DMS153 (cell line): ENCODE measurements around the gene RSBN1.
"Not testable (repeated sequence)": the region's sequence is repeated elsewhere in the genome, so short reads cannot be mapped to it uniquely, and the experiment has no call there.

Experiments
- DNase-seq: peaks from one replicate; lab custom pipeline; 2025; lab: John Stamatoyannopoulos, UW

Gene RSBN1

DNA sequence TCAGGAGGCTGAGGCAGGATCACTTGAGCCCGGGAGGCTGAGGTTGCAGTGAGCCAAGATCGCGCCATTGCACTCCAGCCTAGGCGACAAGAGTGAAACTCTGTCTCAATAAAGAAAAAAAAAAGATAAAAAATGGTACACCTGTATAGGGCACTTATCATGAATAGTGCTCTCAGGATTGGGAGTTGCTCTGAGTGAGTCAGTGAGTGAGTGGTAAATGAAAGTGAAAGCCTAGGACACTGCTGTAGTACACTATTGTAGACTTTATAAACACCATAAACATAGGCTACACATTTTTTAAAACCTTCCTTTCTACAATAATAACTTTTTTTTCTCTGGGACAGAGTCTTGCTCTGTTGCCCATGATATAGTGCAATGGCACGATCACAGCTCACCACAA is 69.8 kb downstream of the RSBN1 start:
- no peak for DNase-seq

DNA sequence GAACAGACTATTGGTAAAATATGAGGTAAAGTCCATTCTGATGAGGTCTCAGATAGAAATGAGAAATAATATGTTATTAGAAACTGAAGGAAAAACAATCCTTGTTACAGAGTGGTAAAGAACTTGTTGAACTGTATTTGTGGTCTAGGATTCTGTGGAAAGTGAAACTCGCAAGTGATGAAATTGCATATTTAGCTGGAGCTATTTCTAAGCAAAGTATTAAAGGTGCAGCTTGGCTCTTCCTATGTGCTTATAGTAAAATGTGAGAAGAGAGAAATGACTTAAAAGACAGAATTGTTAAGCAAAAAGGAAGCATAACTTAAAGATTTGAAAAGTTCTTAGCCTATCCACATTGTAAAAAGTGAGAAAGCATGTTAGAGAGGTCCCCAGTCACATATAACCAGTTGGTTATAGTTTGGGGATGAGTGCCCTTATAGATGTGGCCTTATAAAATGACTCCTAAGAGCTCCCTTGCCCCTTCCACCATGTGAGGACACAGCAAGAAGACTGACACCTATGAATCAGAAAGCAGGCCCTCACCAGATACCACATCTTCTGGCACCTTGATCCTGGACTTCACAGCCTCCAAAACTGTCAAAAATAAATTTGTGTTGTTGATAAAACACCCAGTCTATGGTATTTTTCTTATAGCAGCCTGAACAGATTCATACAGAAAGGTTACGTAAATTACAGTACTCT is 77.8 kb downstream of the RSBN1 start:
- no peak for DNase-seq

DNA sequence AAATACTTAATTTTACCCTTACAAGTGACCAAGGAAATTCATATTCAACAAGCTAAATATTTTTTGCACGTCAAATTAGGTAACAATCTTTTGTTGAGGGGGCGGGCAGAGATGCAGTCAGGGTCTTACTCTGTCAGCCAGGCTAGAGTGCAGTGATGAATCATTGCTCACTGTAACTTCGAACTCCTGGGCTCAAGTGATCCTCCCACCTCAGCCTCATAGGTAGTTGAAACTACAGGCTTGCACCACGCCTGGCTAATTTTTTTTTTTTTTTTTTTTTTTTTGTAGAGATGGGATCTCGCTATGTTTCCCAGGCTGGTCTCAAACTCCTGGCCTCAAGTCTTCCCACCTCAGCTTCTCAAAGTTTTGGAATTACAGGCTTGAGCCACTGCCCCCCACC is 79.5 kb downstream of the RSBN1 start:
- DNase-seq, result no peak

DNA sequence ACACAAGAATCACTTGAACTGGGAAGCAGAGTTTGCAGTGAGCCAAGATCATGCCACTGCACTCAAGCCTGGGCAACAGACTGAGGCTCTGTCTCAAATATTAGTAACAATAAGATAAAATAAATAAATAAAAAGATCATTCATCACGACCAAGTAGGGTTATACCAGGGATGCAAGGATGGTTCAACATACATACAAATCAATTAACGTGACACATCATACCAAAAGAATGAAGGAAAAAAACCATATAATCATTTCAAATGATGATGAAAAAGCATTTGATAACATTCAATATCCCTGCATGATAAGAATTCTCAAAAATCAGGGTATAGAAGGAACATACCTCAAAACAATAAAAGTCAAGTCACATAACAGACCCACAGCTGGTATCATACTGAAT is 91.3 kb downstream of the RSBN1 start:
- no peak for DNase-seq

DNA sequence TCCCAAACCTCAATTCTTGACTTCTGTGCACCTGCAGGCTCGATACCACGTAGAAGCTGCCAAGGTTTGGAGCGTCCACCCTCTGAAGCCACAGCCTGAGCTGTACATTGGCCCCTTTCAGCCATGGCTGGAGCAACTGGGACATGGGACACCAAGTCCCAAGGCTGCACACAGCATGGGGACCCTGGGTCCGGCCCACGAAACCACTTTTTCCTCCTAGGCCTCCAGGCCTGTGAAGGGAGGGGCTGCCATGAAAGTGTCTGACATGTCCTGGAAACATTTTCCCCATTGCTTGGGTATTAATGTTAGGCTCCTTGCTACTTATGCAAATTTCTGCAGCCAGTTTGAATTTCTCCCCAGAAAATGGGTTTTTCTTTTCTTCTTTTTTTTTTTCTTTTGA is 93.7 kb downstream of the RSBN1 start:
- not testable (repeated sequence) for DNase-seq

DNA sequence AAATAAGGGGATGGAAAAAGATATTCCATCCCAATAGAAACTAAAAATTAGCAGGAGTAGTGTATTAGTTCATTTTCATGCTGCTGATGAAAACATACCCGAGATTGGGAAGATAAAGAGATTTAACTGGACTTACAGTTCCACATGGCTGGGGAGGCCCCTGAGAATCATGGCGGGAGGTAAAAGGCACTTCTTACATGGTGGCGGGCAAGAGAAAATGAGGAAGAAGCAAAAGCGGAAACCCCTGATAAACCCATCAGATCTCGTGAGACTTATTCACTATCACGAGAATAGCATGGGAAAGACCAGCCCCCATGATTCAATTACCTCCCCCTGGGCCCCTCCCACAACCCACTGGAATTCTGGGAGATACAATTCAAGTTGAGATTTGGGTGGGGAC is 94.8 kb downstream of the RSBN1 start:
- not testable (repeated sequence) for DNase-seq

DNA sequence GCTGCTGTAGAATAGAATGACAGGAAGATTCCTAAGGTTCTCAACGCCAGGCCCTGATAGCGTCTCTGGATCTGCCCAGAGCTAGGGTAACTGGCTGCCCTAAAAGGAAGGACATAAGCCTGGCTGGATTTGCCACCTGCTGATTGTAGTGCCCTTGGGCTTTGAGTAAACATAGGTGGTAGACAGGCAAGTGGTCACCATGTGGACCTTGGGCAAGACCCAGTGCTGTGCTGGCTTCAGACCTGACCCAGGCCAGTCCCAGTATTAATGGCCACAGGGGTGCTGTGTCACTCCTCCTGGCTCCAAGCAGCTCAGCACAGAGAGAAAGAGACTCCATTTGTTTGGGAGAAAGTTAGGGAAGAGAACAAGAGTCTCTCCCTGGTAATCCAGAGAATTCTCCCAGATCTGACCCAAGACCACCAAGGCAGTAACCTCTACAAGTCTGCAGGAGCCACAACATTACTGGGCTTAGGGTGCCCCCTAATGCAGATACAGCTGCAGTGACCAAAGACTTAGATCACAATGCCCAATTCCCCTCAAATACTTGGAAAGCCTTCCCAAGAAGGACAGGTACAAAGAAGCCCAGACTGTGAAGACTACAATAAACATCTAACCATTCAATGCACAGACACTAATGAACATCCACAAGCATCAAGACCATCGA is 97.5 kb downstream of the RSBN1 start:
- DNase-seq, result no peak
